ENCODE data around the gene SMIM45.

The SMIM45 gene

DNA sequence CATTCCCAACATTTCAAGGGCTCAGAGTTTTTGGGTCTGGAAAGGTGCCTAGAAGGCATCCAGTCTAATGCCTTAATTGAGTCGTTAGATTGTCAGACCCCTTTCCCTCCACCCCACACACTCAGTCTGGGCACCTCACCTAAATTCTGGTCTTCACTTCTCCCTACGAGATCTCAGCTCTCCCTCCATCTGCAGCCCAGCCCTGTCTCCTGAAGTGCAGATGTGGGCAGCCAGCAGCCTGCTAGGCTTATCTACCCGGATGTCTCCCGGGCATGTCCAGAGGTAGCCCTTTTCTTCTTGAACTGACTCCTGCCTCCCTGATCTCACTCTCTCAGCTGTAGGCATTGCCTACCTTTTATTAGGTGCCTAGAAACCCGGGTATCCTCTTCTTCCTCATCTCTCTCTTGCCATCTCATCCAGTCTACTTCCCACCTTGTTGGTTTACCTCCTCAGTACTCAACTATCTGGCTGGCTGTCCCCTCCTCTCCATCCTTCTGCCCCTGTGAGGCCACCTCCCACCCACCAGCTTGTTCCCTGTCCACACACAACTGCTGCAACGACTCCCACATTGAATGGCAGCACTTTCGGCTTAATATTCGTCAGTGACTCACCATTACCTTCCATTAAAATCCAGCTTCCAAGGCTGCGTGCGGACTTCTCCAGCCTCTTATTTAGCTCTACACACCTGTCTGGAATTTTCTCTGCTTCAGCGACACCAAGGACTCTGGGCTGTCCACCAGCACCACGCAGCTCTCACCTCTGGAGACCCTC, 23.5 kb downstream of the SMIM45 start:
- in situ Hi-C loops (cut with MboI; ENCODE audit: low sequenced_read_pairs), result no loop called here
- Histone ChIP-seq H2AFZ (replicated peaks; ENCODE audit: low read length, poor library complexity) (no peak overlapping the region), H2BK120ac (ENCODE audit: low read depth, low read length) (no peak overlapping the region), H3K9ac (ENCODE audit: low read depth, low read length) (no peak overlapping the region), H4K5ac (ENCODE audit: low read depth, low read length) (no peak overlapping the region), H2AK5ac (ENCODE audit: low read depth, low read length) (no peak overlapping the region), H2BK15ac (ENCODE audit: low read depth, low read length) (no peak overlapping the region), H2BK20ac (ENCODE audit: low read depth, low read length) (no peak overlapping the region), H4K8ac (ENCODE audit: low read depth in 2 of 2, low read length in 2 of 2) (no peak overlapping the region), H4K20me1 (ENCODE audit: insufficient read depth, low read length) (no peaks in the 10 kb centered on the region), H2BK5ac (ENCODE audit: low read depth, low read length, poor library complexity, severe bottlenecking) (no peak overlapping the region), H4K91ac (ENCODE audit: insufficient read depth, low read depth, low read length) (no peak overlapping the region), H3K4me1 (ENCODE audit: control insufficient read depth, insufficient read depth, low read length) (no peaks in the 10 kb centered on the region; the same call in 1 of the 2 replicates), H3K23ac (ENCODE audit: low read depth, low read length) (no peak overlapping the region), H3K27me3 (ENCODE audit: control insufficient read depth, insufficient read depth, low read length) (peaks cover 70% of the 10 kb centered on the region), H3K14ac (replicated peaks; ENCODE audit: low read depth, low read length) (no peak overlapping the region), H3K79me1 (ENCODE audit: low read depth in 1 of 2, low read length in 2 of 2) (no peaks in the 10 kb centered on the region), H3K4me3 (ENCODE audit: insufficient read depth, low read depth, low read length) (no peak overlapping the region), H3K4me2 (ENCODE audit: low read depth, low read length) (no peak overlapping the region), H3K9me1 (ENCODE audit: insufficient read depth, low read length) (no peaks in the 10 kb centered on the region), H3K56ac (ENCODE audit: extremely low read depth, insufficient read depth, low read length) (no peak overlapping the region), H2AK9ac (replicated peaks; ENCODE audit: low read depth, low read length, poor library complexity) (no peak overlapping the region), H3K4ac (ENCODE audit: low read depth, low read length) (no peak overlapping the region), H3K9me3 (ENCODE audit: control insufficient read depth, insufficient read depth, low read length) (no peaks in the 10 kb centered on the region), H3K18ac (ENCODE audit: low read depth, low read length) (no peak overlapping the region), H3K27ac (ENCODE audit: insufficient read depth, low read length) (no peak overlapping the region), H3K36me3 (ENCODE audit: control insufficient read depth, insufficient read depth, low read length) (no peaks in the 10 kb centered on the region)
- CTCF ChIA-PET, result interaction anchor here (0.6 kb wide), 1 partner anchor 566 kb away, joined by 3 read pairs; no protein-coding TSS in a partner anchor
- WGBS, 2 experiments (ENCODE audit: extremely low coverage in 2 of 2, insufficient read length in 1 of 2), result 70% methylated on average over 11 of the region's 12 CpGs; no CpG with 5 or more reads in 1 of the 2 experiments
- TF ChIP-seq POLR2A (IDR thresholded peaks at IDR 0.05; ENCODE audit: low read depth, low read length) (no peak), MAFK (IDR thresholded peaks at IDR 0.05; ENCODE audit: low read depth, low read length) (no peak), RFX5 (IDR thresholded peaks at IDR 0.05; ENCODE audit: low read depth, low read length) (no peak), MXI1 (IDR thresholded peaks at IDR 0.05; ENCODE audit: borderline replicate concordance, low read depth, low read length) (no peak), RAD21 (IDR thresholded peaks at IDR 0.05; ENCODE audit: low read length) (no peak), FOS (IDR thresholded peaks at IDR 0.05; ENCODE audit: low read depth, low read length) (no peak), CEBPB (IDR thresholded peaks at IDR 0.05; ENCODE audit: low read depth, low read length) (no peak), CHD1 (IDR thresholded peaks at IDR 0.05; ENCODE audit: low read depth, low read length) (no peak), SMC3 (IDR thresholded peaks at IDR 0.05; ENCODE audit: low read depth, low read length) (no peak), BHLHE40 (IDR thresholded peaks at IDR 0.05; ENCODE audit: low read depth, low read length) (no peak), RCOR1 (IDR thresholded peaks at IDR 0.05; ENCODE audit: insufficient replicate concordance, low read length) (no peak), NFE2L2 (IDR thresholded peaks at IDR 0.05; ENCODE audit: low read depth, low read length) (no peak), MAZ (IDR thresholded peaks at IDR 0.05; ENCODE audit: borderline replicate concordance, low read depth, low read length) (no peak)
- TF ChIP-seq, protein P1, sequence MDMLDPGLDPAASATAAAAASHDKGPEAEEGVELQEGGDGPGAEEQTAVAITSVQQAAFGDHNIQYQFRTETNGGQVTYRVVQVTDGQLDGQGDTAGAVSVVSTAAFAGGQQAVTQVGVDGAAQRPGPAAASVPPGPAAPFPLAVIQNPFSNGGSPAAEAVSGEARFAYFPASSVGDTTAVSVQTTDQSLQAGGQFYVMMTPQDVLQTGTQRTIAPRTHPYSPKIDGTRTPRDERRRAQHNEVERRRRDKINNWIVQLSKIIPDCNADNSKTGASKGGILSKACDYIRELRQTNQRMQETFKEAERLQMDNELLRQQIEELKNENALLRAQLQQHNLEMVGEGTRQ (IDR thresholded peaks at IDR 0.05; ENCODE audit: low read depth, low read length), result no peak
- TF ChIP-seq, protein P2, sequence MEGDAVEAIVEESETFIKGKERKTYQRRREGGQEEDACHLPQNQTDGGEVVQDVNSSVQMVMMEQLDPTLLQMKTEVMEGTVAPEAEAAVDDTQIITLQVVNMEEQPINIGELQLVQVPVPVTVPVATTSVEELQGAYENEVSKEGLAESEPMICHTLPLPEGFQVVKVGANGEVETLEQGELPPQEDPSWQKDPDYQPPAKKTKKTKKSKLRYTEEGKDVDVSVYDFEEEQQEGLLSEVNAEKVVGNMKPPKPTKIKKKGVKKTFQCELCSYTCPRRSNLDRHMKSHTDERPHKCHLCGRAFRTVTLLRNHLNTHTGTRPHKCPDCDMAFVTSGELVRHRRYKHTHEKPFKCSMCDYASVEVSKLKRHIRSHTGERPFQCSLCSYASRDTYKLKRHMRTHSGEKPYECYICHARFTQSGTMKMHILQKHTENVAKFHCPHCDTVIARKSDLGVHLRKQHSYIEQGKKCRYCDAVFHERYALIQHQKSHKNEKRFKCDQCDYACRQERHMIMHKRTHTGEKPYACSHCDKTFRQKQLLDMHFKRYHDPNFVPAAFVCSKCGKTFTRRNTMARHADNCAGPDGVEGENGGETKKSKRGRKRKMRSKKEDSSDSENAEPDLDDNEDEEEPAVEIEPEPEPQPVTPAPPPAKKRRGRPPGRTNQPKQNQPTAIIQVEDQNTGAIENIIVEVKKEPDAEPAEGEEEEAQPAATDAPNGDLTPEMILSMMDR (conservative IDR thresholded peaks at IDR 0.05; ENCODE audit: low read depth, low read length), result no peak
- TF ChIP-seq, protein P3, sequence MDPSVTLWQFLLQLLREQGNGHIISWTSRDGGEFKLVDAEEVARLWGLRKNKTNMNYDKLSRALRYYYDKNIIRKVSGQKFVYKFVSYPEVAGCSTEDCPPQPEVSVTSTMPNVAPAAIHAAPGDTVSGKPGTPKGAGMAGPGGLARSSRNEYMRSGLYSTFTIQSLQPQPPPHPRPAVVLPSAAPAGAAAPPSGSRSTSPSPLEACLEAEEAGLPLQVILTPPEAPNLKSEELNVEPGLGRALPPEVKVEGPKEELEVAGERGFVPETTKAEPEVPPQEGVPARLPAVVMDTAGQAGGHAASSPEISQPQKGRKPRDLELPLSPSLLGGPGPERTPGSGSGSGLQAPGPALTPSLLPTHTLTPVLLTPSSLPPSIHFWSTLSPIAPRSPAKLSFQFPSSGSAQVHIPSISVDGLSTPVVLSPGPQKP (IDR thresholded peaks at IDR 0.05; ENCODE audit: borderline replicate concordance, low read depth, low read length), result no peak
- intact Hi-C loops (cut with micrococcal nuclease), result no loop called here
- POLR2A ChIA-PET (ENCODE audit: unreplicated experiment), result interaction anchor here (0.6 kb wide), 1 partner anchor 22 kb away, joined by 3 read pairs; no protein-coding TSS in a partner anchor
- dilution Hi-C loops (cut with HindIII; ENCODE audit: low sequenced_read_pairs, unreplicated experiment), result no loop called here
- no peak for ATAC-seq (ENCODE audit: low read depth)
- no peak for DNase-seq
- no TSS peak for BruUV-seq (replicated peaks)

Measured in IMR-90 (cell line).